IPS-18a (cell line): ENCODE results near the gene FIBCD1.

Source experiments
- H3K27ac ChIP-seq: one replicate; pipeline ENCODE4 v1.5.1; 2013; ENCODE audit warnings: low read length
- H3K27me3 ChIP-seq: one replicate; pipeline ENCODE4 v1.6.1; 2013; ENCODE audit warnings: mild to moderate bottlenecking, low read length; ENCODE audit not compliant: control insufficient read depth, insufficient read depth
- H3K36me3 ChIP-seq: one replicate; pipeline ENCODE4 v1.6.1; 2013; ENCODE audit warnings: low read depth, low read length; ENCODE audit not compliant: control insufficient read depth
- H3K4me1 ChIP-seq: one replicate; pipeline ENCODE4 v1.6.1; 2013; ENCODE audit warnings: low read depth, low read length; ENCODE audit not compliant: control insufficient read depth
- H3K4me3 ChIP-seq: one replicate; pipeline ENCODE4 v1.5.1; 2013; ENCODE audit warnings: low read length
- H3K9ac ChIP-seq: one replicate; pipeline ENCODE4 v1.6.1; 2013; ENCODE audit warnings: mild to moderate bottlenecking, low read length, moderate library complexity
- H3K9me3 ChIP-seq: one replicate; pipeline ENCODE4 v1.6.1; 2013; ENCODE audit warnings: low read depth, low read length; ENCODE audit not compliant: control insufficient read depth

FIBCD1 gene

GRCh38 chr9:130879863-130880411 lies 59.1 kb downstream of the FIBCD1 start:
- H3K27me3 ChIP-seq: no peaks in the 10 kb centered on the region

GRCh38 chr9:130878295-130878694 lies 60.8 kb downstream of the FIBCD1 start:
- Histone ChIP-seq H3K27ac (no peak overlapping the region), H3K4me3 (no peak overlapping the region), H3K27me3 (no peaks in the 10 kb centered on the region), H3K4me1 (no peaks in the 10 kb centered on the region), H3K36me3 (peaks cover 81% of the 10 kb centered on the region), H3K9me3 (no peaks in the 10 kb centered on the region), H3K9ac (no peak overlapping the region)

More at GRCh38 chr9:130879863-130880411, 59.1 kb downstream of the FIBCD1 start:
- H3K9ac ChIP-seq: no peak overlapping the region
- peaks cover 77% of the 10 kb centered on the region for H3K36me3 ChIP-seq
- H3K27ac ChIP-seq: no peak overlapping the region
- H3K9me3 ChIP-seq: no peaks in the 10 kb centered on the region
- no peaks in the 10 kb centered on the region for H3K4me1 ChIP-seq
- no peak overlapping the region for H3K4me3 ChIP-seq

- Histone ChIP-seq H3K36me3 (peaks cover 87% of the 10 kb centered on the region), H3K4me3 (no peak overlapping the region), H3K9ac (no peak overlapping the region), H3K4me1 (no peaks in the 10 kb centered on the region), H3K9me3 (no peaks in the 10 kb centered on the region), H3K27ac (no peak overlapping the region), H3K27me3 (no peaks in the 10 kb centered on the region)
Measured at GRCh38 chr9:130877300-130877699, 61.7 kb downstream of the FIBCD1 start.

- H3K27ac ChIP-seq: no peak overlapping the region
- H3K9ac ChIP-seq: no peak overlapping the region
- no peaks in the 10 kb centered on the region for H3K4me1 ChIP-seq
- peaks cover 77% of the 10 kb centered on the region for H3K36me3 ChIP-seq
- no peaks in the 10 kb centered on the region for H3K9me3 ChIP-seq
- H3K27me3 ChIP-seq: no peaks in the 10 kb centered on the region
- H3K4me3 ChIP-seq: no peak overlapping the region
Measured at GRCh38 chr9:130874783-130875182, 64.3 kb downstream of the FIBCD1 start.

GRCh38 chr9:130873966-130874365 lies 65.1 kb downstream of the FIBCD1 start:
- no peaks in the 10 kb centered on the region for H3K27me3 ChIP-seq
- no peak overlapping the region for H3K27ac ChIP-seq
- H3K4me3 ChIP-seq: no peak overlapping the region
- H3K9ac ChIP-seq: no peak overlapping the region
- peaks cover 71% of the 10 kb centered on the region for H3K36me3 ChIP-seq
- no peaks in the 10 kb centered on the region for H3K4me1 ChIP-seq
- H3K9me3 ChIP-seq: no peaks in the 10 kb centered on the region

GRCh38 chr9:130872912-130873503 lies 66.0 kb downstream of the FIBCD1 start:
- no peaks in the 10 kb centered on the region for H3K27me3 ChIP-seq
- H3K4me1 ChIP-seq: no peaks in the 10 kb centered on the region
- no peak overlapping the region for H3K9ac ChIP-seq
- peaks cover 63% of the 10 kb centered on the region for H3K36me3 ChIP-seq
- no peak overlapping the region for H3K27ac ChIP-seq
- H3K9me3 ChIP-seq: no peaks in the 10 kb centered on the region
- no peak overlapping the region for H3K4me3 ChIP-seq

- Histone ChIP-seq H3K4me3 (no peak overlapping the region), H3K36me3 (peaks cover 62% of the 10 kb centered on the region), H3K4me1 (no peaks in the 10 kb centered on the region), H3K9me3 (no peaks in the 10 kb centered on the region), H3K27ac (no peak overlapping the region), H3K27me3 (no peaks in the 10 kb centered on the region), H3K9ac (no peak overlapping the region)
Measured at GRCh38 chr9:130872508-130872907, 66.5 kb downstream of the FIBCD1 start.

- Histone ChIP-seq H3K27me3 (no peaks in the 10 kb centered on the region), H3K4me3 (no peak overlapping the region), H3K9me3 (no peaks in the 10 kb centered on the region), H3K36me3 (peaks cover 57% of the 10 kb centered on the region), H3K9ac (no peak overlapping the region), H3K27ac (no peak overlapping the region), H3K4me1 (no peaks in the 10 kb centered on the region)
Measured at GRCh38 chr9:130872093-130872492, 67.0 kb downstream of the FIBCD1 start.

GRCh38 chr9:130871395-130872062 lies 67.5 kb downstream of the FIBCD1 start:
- Histone ChIP-seq H3K9me3 (no peaks in the 10 kb centered on the region), H3K4me3 (no peak overlapping the region), H3K4me1 (no peaks in the 10 kb centered on the region), H3K27me3 (no peaks in the 10 kb centered on the region), H3K36me3 (peaks cover 53% of the 10 kb centered on the region), H3K27ac (no peak overlapping the region), H3K9ac (no peak overlapping the region)

GRCh38 chr9:130870491-130871381 lies 68.3 kb downstream of the FIBCD1 start:
- no peaks in the 10 kb centered on the region for H3K4me1 ChIP-seq
- H3K4me3 ChIP-seq: no peak overlapping the region
- H3K27ac ChIP-seq: no peak overlapping the region
- H3K9me3 ChIP-seq: no peaks in the 10 kb centered on the region
- H3K9ac ChIP-seq: no peak overlapping the region
- no peaks in the 10 kb centered on the region for H3K27me3 ChIP-seq
- peaks cover 49% of the 10 kb centered on the region for H3K36me3 ChIP-seq

- no peaks in the 10 kb centered on the region for H3K27me3 ChIP-seq
Measured at GRCh38 chr9:130869250-130869649, 69.8 kb downstream of the FIBCD1 start.

More at GRCh38 chr9:130869250-130869649, 69.8 kb downstream of the FIBCD1 start:
- Histone ChIP-seq H3K36me3 (peaks cover 40% of the 10 kb centered on the region), H3K9ac (no peak overlapping the region), H3K27ac (no peak overlapping the region), H3K9me3 (no peaks in the 10 kb centered on the region), H3K4me1 (no peaks in the 10 kb centered on the region), H3K4me3 (no peak overlapping the region)
